ENCODE results near the gene SYDE1. TPM values are rescaled to one million over a fixed set of nuclear protein-coding genes. Genes with fewer than 3 reads are reported as not detected.

SYDE1 gene
- total RNA-seq, 1 donor from 2014 or later, result 31.9 TPM

DNA sequence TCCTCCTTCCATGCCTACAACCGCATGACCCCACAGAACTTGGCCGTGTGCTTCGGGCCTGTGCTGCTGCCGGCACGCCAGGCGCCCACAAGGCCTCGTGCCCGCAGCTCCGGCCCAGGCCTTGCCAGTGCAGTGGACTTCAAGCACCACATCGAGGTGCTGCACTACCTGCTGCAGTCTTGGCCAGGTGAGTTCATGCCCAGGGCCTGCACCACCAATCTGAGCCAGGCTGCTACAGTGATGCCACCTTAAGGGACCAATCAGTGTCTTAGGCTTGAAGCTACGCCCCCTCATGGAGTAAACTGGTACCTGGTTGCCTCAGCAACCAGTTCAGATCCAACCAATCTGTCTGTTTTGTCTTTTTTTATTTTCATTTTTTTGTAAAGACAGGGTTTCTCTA, 5.2 kb downstream of the SYDE1 start:
- no peak for DNase-seq (ENCODE audit: extremely low spot score in 2 of 2)
- H3K4me3 ChIP-seq, result no peak overlapping the region
- no peaks in the 10 kb centered on the region for H3K27me3 ChIP-seq
- TF ChIP-seq POLR2A (IDR thresholded peaks at IDR 0.05) (no peak), POLR2AphosphoS5 (IDR thresholded peaks at IDR 0.05; ENCODE audit: insufficient read depth in 1 of 2, low read depth in 1 of 2) (no peak)
- TF ChIP-seq, protein P1, sequence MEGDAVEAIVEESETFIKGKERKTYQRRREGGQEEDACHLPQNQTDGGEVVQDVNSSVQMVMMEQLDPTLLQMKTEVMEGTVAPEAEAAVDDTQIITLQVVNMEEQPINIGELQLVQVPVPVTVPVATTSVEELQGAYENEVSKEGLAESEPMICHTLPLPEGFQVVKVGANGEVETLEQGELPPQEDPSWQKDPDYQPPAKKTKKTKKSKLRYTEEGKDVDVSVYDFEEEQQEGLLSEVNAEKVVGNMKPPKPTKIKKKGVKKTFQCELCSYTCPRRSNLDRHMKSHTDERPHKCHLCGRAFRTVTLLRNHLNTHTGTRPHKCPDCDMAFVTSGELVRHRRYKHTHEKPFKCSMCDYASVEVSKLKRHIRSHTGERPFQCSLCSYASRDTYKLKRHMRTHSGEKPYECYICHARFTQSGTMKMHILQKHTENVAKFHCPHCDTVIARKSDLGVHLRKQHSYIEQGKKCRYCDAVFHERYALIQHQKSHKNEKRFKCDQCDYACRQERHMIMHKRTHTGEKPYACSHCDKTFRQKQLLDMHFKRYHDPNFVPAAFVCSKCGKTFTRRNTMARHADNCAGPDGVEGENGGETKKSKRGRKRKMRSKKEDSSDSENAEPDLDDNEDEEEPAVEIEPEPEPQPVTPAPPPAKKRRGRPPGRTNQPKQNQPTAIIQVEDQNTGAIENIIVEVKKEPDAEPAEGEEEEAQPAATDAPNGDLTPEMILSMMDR (IDR thresholded peaks at IDR 0.05), result no peak
- intact Hi-C loops (cut with DNase I), result no loop called here
- H3K27ac ChIP-seq, result no peak overlapping the region
- peaks cover 0 to 60% of the 10 kb centered on the region in 2 donors for H3K36me3 ChIP-seq
- H3K9me3 ChIP-seq, result no peaks in the 10 kb centered on the region
- peaks cover 29% of the 10 kb centered on the region for H3K4me1 ChIP-seq

DNA sequence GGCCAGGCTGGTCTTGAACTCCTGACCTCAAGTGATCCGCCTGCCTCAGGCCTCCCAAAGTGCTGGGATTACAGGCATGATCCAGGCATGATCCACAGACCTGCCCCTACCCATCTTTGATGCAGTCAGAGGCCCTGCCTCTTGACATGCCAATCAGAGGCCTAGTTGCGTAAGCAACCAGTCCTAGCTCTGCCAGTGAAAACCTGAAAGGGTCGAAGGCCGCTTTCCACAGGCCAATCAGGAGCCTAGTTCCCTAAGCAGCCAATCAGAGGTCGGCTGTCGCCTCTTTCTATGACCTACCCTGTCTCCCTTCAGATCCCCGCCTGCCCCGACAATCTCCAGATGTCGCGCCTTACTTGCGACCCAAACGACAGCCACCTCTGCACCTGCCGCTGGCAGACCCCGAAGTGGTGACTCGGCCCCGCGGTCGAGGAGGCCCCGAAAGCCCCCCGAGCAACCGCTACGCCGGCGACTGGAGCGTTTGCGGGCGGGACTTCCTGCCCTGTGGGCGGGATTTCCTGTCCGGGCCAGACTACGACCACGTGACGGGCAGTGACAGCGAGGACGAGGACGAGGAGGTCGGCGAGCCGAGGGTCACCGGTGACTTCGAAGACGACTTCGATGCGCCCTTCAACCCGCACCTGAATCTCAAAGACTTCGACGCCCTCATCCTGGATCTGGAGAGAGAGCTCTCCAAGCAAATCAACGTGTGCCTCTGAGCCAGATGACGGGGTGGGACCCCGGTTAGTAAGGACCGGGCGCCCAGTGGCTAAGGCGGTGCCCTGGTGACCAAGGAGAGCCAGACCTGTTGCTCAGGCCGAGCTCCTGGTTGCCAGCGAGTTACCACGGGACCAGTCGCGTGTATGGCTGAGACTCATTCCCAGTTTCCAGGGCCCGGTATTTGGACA, 6.3 kb downstream of the SYDE1 start:
- Histone ChIP-seq H3K36me3 (peaks cover 0 to 72% of the 10 kb centered on the region in 2 donors), H3K4me3 (no peak overlapping the region), H3K27me3 (no peaks in the 10 kb centered on the region), H3K27ac (no peak overlapping the region), H3K4me1 (peaks cover 19% of the 10 kb centered on the region), H3K9me3 (no peaks in the 10 kb centered on the region)
- DNase-seq (ENCODE audit: extremely low spot score in 2 of 2), result no peak
- intact Hi-C loops (cut with DNase I), result no loop called here
- TF ChIP-seq, protein P1 (IDR thresholded peaks at IDR 0.05), result no peak
- no peak for TF ChIP-seq POLR2A (IDR thresholded peaks at IDR 0.05)
- no peak for TF ChIP-seq POLR2AphosphoS5 (IDR thresholded peaks at IDR 0.05; ENCODE audit: insufficient read depth in 1 of 2, low read depth in 1 of 2)

DNA sequence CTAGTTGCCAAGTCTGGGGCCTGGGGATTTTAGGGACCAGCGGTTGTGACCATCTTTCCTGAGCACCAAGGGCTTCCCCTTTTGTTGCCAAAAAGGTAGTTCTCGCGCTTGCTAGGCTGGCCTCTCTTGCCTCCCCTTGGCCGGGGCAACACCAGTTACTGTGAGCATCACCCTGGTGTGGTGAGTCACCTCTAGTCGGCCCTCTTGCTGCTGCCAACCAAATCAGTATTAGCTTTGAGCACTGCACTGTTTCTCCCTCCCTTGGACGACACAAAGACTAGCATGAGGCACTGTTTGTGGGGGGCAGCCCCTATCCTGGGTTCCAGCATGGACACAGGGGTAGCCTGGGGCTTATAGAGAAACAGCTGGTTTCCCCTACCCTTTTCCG, 6.9 kb downstream of the SYDE1 start:
- intact Hi-C loops (cut with DNase I), result no loop called here
- H3K27ac ChIP-seq, result no peak overlapping the region

DNA sequence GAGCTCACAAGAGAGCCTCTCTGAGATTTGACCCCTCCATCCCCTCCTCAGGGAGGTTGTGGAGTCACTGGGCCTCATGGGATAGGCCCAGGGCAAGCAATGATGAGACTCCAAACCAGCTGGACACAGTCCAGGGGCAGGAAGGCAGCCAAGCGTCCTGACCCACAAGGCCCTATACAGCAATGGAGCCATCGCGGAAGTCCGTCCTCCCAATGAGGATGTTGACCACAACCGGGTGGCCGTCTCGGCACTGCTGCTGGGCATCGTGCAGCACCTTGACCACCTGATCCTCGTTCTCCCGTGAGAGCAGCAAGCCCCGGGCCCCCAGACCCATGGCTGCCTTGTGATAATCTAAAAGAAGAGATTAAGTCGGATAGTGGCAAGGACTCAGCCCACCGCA, 7.9 kb downstream of the SYDE1 start:
- no peak for DNase-seq (ENCODE audit: extremely low spot score in 2 of 2)
- no peak overlapping the region for H3K4me3 ChIP-seq
- peaks cover 0 to 78% of the 10 kb centered on the region in 2 donors for H3K36me3 ChIP-seq
- H3K9me3 ChIP-seq, result no peaks in the 10 kb centered on the region
- no peak overlapping the region for H3K27ac ChIP-seq
- intact Hi-C loops (cut with DNase I), result no loop called here
- H3K27me3 ChIP-seq, result no peaks in the 10 kb centered on the region
- TF ChIP-seq POLR2AphosphoS5 (IDR thresholded peaks at IDR 0.05; ENCODE audit: insufficient read depth in 1 of 2, low read depth in 1 of 2), result peak in 1 of 2 donors; percentile 32
- TF ChIP-seq POLR2A (IDR thresholded peaks at IDR 0.05), result no peak
- TF ChIP-seq, protein P1 (IDR thresholded peaks at IDR 0.05), result no peak
- peaks cover 9% of the 10 kb centered on the region for H3K4me1 ChIP-seq

More for the DNA sequence above, 6.9 kb downstream of the SYDE1 start:
- Histone ChIP-seq H3K9me3 (no peaks in the 10 kb centered on the region), H3K36me3 (peaks cover 0 to 76% of the 10 kb centered on the region in 2 donors), H3K4me3 (no peak overlapping the region), H3K27me3 (no peaks in the 10 kb centered on the region), H3K4me1 (peaks cover 12% of the 10 kb centered on the region)
- no peak for TF ChIP-seq POLR2A (IDR thresholded peaks at IDR 0.05)
- TF ChIP-seq, protein P1 (IDR thresholded peaks at IDR 0.05), result no peak
- no peak for TF ChIP-seq POLR2AphosphoS5 (IDR thresholded peaks at IDR 0.05; ENCODE audit: insufficient read depth in 1 of 2, low read depth in 1 of 2)
- no peak for DNase-seq (ENCODE audit: extremely low spot score in 2 of 2)
